K562 (cell line): ENCODE measurements around the gene UNC5C. TPM values are rescaled to one million over a fixed set of nuclear protein-coding genes. Genes with fewer than 3 reads are reported as not detected.

ENCODE experiments used
- CBFA2T3 ChIP-seq: fragments of 450-650 bp; IDR thresholded peaks from 2 replicates; pipeline ENCODE4 v1.6.1; 2017
- CBX2 ChIP-seq: fragments of 200-600 bp; sonication (generic); IDR thresholded peaks from one replicate; pipeline ENCODE4 v1.6.1; 2012; ENCODE audit warnings: mild to moderate bottlenecking, low read length, inconsistent platforms; ENCODE audit not compliant: insufficient read depth, poor library complexity, severe bottlenecking
- CEBPG ChIP-seq, 3 experiments: fragments of 200-800 bp in 1 of 3; sonication (Bioruptor generic) in 1 of 3; sonication (generic) in 1 of 3; formaldehyde crosslinking in 1 of 3; IDR thresholded peaks in 2 of 3; conservative IDR thresholded peaks in 1 of 3; 2 replicates each; pipeline versions ENCODE4 v1.6.1 to v1.8.0; 2016 to 2022; ENCODE audit warnings: missing compliant biosample characterization in 2 of 3, missing genetic modification characterization in 2 of 3, mild to moderate bottlenecking in 1 of 3, missing genetic modification reagents in 1 of 3
- EGR1 ChIP-seq: fragments of 450-650 bp; conservative IDR thresholded peaks from 2 replicates; pipeline ENCODE4 v1.6.1; 2017; ENCODE audit warnings: mild to moderate bottlenecking
- ELF4 ChIP-seq: fragments of 450-650 bp; formaldehyde crosslinking; IDR thresholded peaks from 2 replicates; pipeline ENCODE4 v1.4.0; 2022; ENCODE audit warnings: missing genetic modification characterization
- FOXK2 ChIP-seq, 2 experiments: fragments of 450-650 bp; IDR thresholded peaks in 1 of 2; conservative IDR thresholded peaks in 1 of 2; 2 replicates each; pipeline ENCODE4 v1.6.1; 2016; ENCODE audit warnings: low read depth in 2 of 2, mild to moderate bottlenecking in 1 of 2
- IFI16 ChIP-seq: fragments of 250-450 bp; sonication (Bioruptor Pico); IDR thresholded peaks from 2 replicates; pipeline ENCODE4 v2.1.2; 2022; ENCODE audit warnings: mild to moderate bottlenecking, inconsistent platforms
- ILF3 ChIP-seq: fragments of 450-650 bp; IDR thresholded peaks from 2 replicates; pipeline ENCODE4 v1.6.1; 2018; ENCODE audit warnings: antibody characterized with exemption, mild to moderate bottlenecking, moderate library complexity, borderline replicate concordance
- JUN ChIP-seq, 2 experiments: sonication (generic) in 1 of 2; formaldehyde crosslinking in 1 of 2; IDR thresholded peaks; 2 replicates each; pipeline versions ENCODE4 v1.6.1 to v1.8.0; 2012 to 2022; ENCODE audit warnings: borderline replicate concordance in 2 of 2, mild to moderate bottlenecking in 2 of 2, improper control_type of control experiment in 1 of 2, low read depth in 1 of 2, low read length in 1 of 2, missing genetic modification reagents in 1 of 2
- JUNB ChIP-seq: fragments of 450-650 bp; formaldehyde crosslinking; conservative IDR thresholded peaks from 2 replicates; pipeline ENCODE4 v1.4.0; 2020; ENCODE audit warnings: mild to moderate bottlenecking
- JUND ChIP-seq, 2 experiments: IDR thresholded peaks; 2 replicates in 1 of 2; 3 replicates in 1 of 2; pipeline ENCODE4 v1.6.1; 2011; ENCODE audit warnings: borderline replicate concordance in 2 of 2, low read depth in 2 of 2, low read length in 2 of 2, improper control_type of control experiment in 1 of 2, missing biosample characterization in 1 of 2, missing genetic modification characterization in 1 of 2, missing genetic modification reagents in 1 of 2
- KLF1 ChIP-seq: fragments of 450-650 bp; IDR thresholded peaks from 2 replicates; pipeline ENCODE4 v1.6.1; 2016; ENCODE audit warnings: missing genetic modification characterization, missing compliant biosample characterization
- MAFF ChIP-seq: IDR thresholded peaks from 2 replicates; pipeline ENCODE4 v1.6.1; 2012; ENCODE audit warnings: low read length, improper control_type of control experiment
- MBD2 ChIP-seq: sonication (generic); IDR thresholded peaks from 2 replicates; pipeline ENCODE4 v1.6.1; 2016; ENCODE audit warnings: low read depth, borderline replicate concordance
- MCM2 ChIP-seq: fragments of 450-650 bp; IDR thresholded peaks from 2 replicates; pipeline ENCODE4 v1.6.1; 2017; ENCODE audit warnings: low read depth, mild to moderate bottlenecking
- NR2F6 ChIP-seq: fragments of 450-650 bp; formaldehyde crosslinking; IDR thresholded peaks from 2 replicates; pipeline ENCODE4 v1.4.0; 2020; ENCODE audit warnings: mild to moderate bottlenecking
- PBX2 ChIP-seq, 2 experiments: IDR thresholded peaks in 1 of 2; conservative IDR thresholded peaks in 1 of 2; 2 replicates each; pipeline ENCODE4 v1.6.1; 2016; ENCODE audit warnings: low read depth in 2 of 2, mild to moderate bottlenecking in 1 of 2, missing compliant biosample characterization in 1 of 2, missing genetic modification characterization in 1 of 2, moderate library complexity in 1 of 2
- POLR2AphosphoS5 ChIP-seq: IDR thresholded peaks from 2 replicates; pipeline ENCODE4 v1.6.1; 2011; ENCODE audit warnings: mild to moderate bottlenecking, low read depth, low read length, moderate library complexity; ENCODE audit not compliant: control insufficient read depth, insufficient read depth
- PTTG1 ChIP-seq: fragments of 450-650 bp; IDR thresholded peaks from 2 replicates; pipeline ENCODE4 v1.6.1; 2016; ENCODE audit warnings: low read depth, mild to moderate bottlenecking, missing genetic modification characterization, missing compliant biosample characterization
- RBM17 ChIP-seq: fragments of 200-400 bp; formaldehyde crosslinking; IDR thresholded peaks from 2 replicates; pipeline ENCODE4 v1.6.1; 2017; ENCODE audit warnings: low read depth, mild to moderate bottlenecking, low read length, borderline replicate concordance
- SMARCA4 ChIP-seq: fragments of 450-650 bp; IDR thresholded peaks from 2 replicates; pipeline ENCODE4 v1.6.1; 2016
- SREBF2 ChIP-seq: sonication (generic); formaldehyde crosslinking; IDR thresholded peaks from 2 replicates; pipeline ENCODE4 v1.4.0; 2020; ENCODE audit warnings: mild to moderate bottlenecking, missing genetic modification reagents
- TEAD2 ChIP-seq: fragments of 450-650 bp; IDR thresholded peaks from 2 replicates; pipeline ENCODE4 v1.6.1; 2016; ENCODE audit warnings: missing genetic modification characterization, control low read depth, missing compliant biosample characterization
- TEAD4 ChIP-seq, 2 experiments: sonication (generic) in 1 of 2; formaldehyde crosslinking in 1 of 2; IDR thresholded peaks; 2 replicates each; pipeline versions ENCODE4 v1.6.1 to v1.8.0; 2012 to 2022; ENCODE audit warnings: borderline replicate concordance in 1 of 2, inconsistent platforms in 1 of 2, low read length in 1 of 2, mild to moderate bottlenecking in 1 of 2, missing genetic modification reagents in 1 of 2
- ZNF134 ChIP-seq: fragments of 250-450 bp; sonication (Bioruptor Pico); conservative IDR thresholded peaks from 2 replicates; pipeline ENCODE4 v1.4.0; 2020
- ZNF217 ChIP-seq: sonication (generic); formaldehyde crosslinking; IDR thresholded peaks from 2 replicates; pipeline ENCODE4 v1.8.0; 2022; ENCODE audit warnings: mild to moderate bottlenecking, missing genetic modification reagents
- ZNF311 ChIP-seq: fragments of 250-450 bp; sonication (Bioruptor Pico); IDR thresholded peaks from 2 replicates; pipeline ENCODE4 v1.4.0; 2020; ENCODE audit warnings: mild to moderate bottlenecking, moderate library complexity
- ZNF668 ChIP-seq: fragments of 250-450 bp; sonication (Bioruptor Pico); IDR thresholded peaks from 2 replicates; pipeline ENCODE4 v1.8.0; 2022; ENCODE audit warnings: mild to moderate bottlenecking, inconsistent platforms
- polyA plus RNA-seq, 8 experiments: library from polyadenylated mRNA; depleted of rRNA in 4 of 8; stranded (reverse) in 5 of 8; unstranded in 3 of 8; fragments of >200 nt; fragmentation: Nextera tagmentation in 2 of 8; fragmentation: Illumina TruSeq in 1 of 8; extraction: Ambion mirVana in 2 of 8; extraction: Trizol in 1 of 8; gene quantifications; 2 replicates each; pipeline versions ENCODE4 v1.2.1 to v1.2.3, GENCODE V29; 2011 to 2014; ENCODE audit warnings: inconsistent platforms in 1 of 8, missing spikeins in 1 of 8
- total RNA-seq, 7 experiments: library from RNA; depleted of rRNA in 6 of 7; stranded (reverse); fragments of >200 nt in 6 of 7; fragmentation: Illumina TruSeq in 2 of 7; extraction: Trizol in 2 of 7; gene quantifications; 2 replicates each; pipeline versions ENCODE4 v1.2.1 to v1.2.3, GENCODE V29; 2011 to 2021; ENCODE audit warnings: low replicate concordance in 1 of 7

Gene UNC5C
- total and polyA plus RNA-seq, 9 of the 15 experiments (the other 6 are each of a cell fraction or from before 2014, with no cell fraction given), result under 0.01 to 0.10 (median 0.03) TPM; not detected in 1

- TF ChIP-seq PBX2 (CRISPR knock-in tag; IDR thresholded peaks at IDR 0.05; ENCODE audit: low read depth), result no peak
- TF ChIP-seq PBX2 (tag; conservative IDR thresholded peaks at IDR 0.05; ENCODE audit: low read depth), result no peak
- TF ChIP-seq ELF4, result no peak
- no peak for TF ChIP-seq TEAD2 (tag)
- no peak; the same call in 1 of the 2 replicates for TF ChIP-seq JUND (IDR thresholded peaks at IDR 0.05; ENCODE audit: borderline replicate concordance, low read depth, low read length)
- no peak for TF ChIP-seq JUND (tag; IDR thresholded peaks at IDR 0.05; ENCODE audit: borderline replicate concordance, low read depth, low read length)
- peak; percentile 65 for TF ChIP-seq CBFA2T3
- TF ChIP-seq ZNF311 (CRISPR knock-in tag), result no peak
- no peak for TF ChIP-seq RBM17
- TF ChIP-seq CBX2, result no peak
- TF ChIP-seq ZNF134 (CRISPR knock-in tag), result no peak
- TF ChIP-seq SREBF2 (CRISPR knock-in tag), result no peak
- 0 out of 2 replicates have a peak, but pooled peaks have one; percentile 36 for TF ChIP-seq SMARCA4
- TF ChIP-seq ILF3, result no peak
- no peak for TF ChIP-seq IFI16 (CRISPR knock-in tag)
- no peak for TF ChIP-seq MAFF
- no peak for TF ChIP-seq NR2F6
- TF ChIP-seq PTTG1 (tag), result no peak
- no peak for TF ChIP-seq ZNF217 (CRISPR knock-in tag)
- no peak for TF ChIP-seq ZNF668
- TF ChIP-seq JUN (IDR thresholded peaks at IDR 0.05; ENCODE audit: borderline replicate concordance, low read depth, low read length), result no peak
- no peak for TF ChIP-seq JUN (CRISPR knock-in tag; IDR thresholded peaks at IDR 0.05; ENCODE audit: borderline replicate concordance)
- no peak for TF ChIP-seq MBD2
- no peak for TF ChIP-seq MCM2
- TF ChIP-seq CEBPG (CRISPR knock-in tag; IDR thresholded peaks at IDR 0.05), result no peak
- peak in 1 of 2 experiments; percentile 27; a peak in 1 of 4 replicates for TF ChIP-seq CEBPG (tag; conservative IDR thresholded peaks at IDR 0.05 in 1 of 2, IDR thresholded peaks at IDR 0.05 in 1 of 2)
- no peak for TF ChIP-seq JUNB
- no peak for TF ChIP-seq FOXK2 (conservative IDR thresholded peaks at IDR 0.05 in 1 of 2, IDR thresholded peaks at IDR 0.05 in 1 of 2; ENCODE audit: low read depth in 2 of 2)
- no peak for TF ChIP-seq KLF1 (tag)
- no peak for TF ChIP-seq POLR2AphosphoS5
- no peak for TF ChIP-seq EGR1
- peak; percentile 45; the same call in 1 of the 2 replicates for TF ChIP-seq TEAD4 (IDR thresholded peaks at IDR 0.05; ENCODE audit: low read length)
- no peak for TF ChIP-seq TEAD4 (CRISPR knock-in tag; IDR thresholded peaks at IDR 0.05; ENCODE audit: borderline replicate concordance)
These were observed 265.5 kb downstream of the UNC5C start (continued) for GRCh38 chr4:95283320-95283719.
